Activated naive CD8-positive, alpha-beta T cell treated with anti-CD3 and anti-CD28 coated beads, Interleukin-2, amount 50 U/mL, for 16 hours (primary cell): ENCODE data around the gene PROZ.

ENCODE experiments used
- DNase-seq: peaks from one replicate; pipeline ENCODE4 v3.0.0-alpha.2; 2020; ENCODE audit warnings: low read depth, low spot score

The PROZ gene

GRCh38 chr13:113119822-113120189 is 38.6 kb upstream of the PROZ start:
- no peak for DNase-seq

GRCh38 chr13:113120300-113121182 is 37.9 kb upstream of the PROZ start:
- DNase-seq, result no peak

GRCh38 chr13:113121183-113121927 is 37.1 kb upstream of the PROZ start:
- DNase-seq, result no peak

GRCh38 chr13:113121928-113122471 is 36.4 kb upstream of the PROZ start:
- no peak for DNase-seq

GRCh38 chr13:113122550-113123225 is 35.8 kb upstream of the PROZ start, which contains the start of gene F10:
TSS of gene F10 (plus strand) at chr13:113122799. CDS start at chr13:113122856, 57 bp downstream.
- no peak for DNase-seq

- DNase-seq, result no peak
Observed at GRCh38 chr13:113123226-113124201, 34.9 kb upstream of the PROZ start.

GRCh38 chr13:113124211-113124970 is 34.1 kb upstream of the PROZ start:
- DNase-seq, result no peak

- no peak for DNase-seq
Observed at GRCh38 chr13:113125506-113126264, 32.8 kb upstream of the PROZ start.

- DNase-seq, result no peak
Observed at GRCh38 chr13:113126265-113127150, 31.9 kb upstream of the PROZ start.

GRCh38 chr13:113129480-113129879 is 29.0 kb upstream of the PROZ start:
- DNase-seq, result no peak

- DNase-seq, result no peak
Observed at GRCh38 chr13:113129921-113130750, 28.3 kb upstream of the PROZ start.

GRCh38 chr13:113135281-113135760 is 23.1 kb upstream of the PROZ start:
- DNase-seq, result no peak

GRCh38 chr13:113137691-113138298 is 20.7 kb upstream of the PROZ start:
- DNase-seq, result no peak

- DNase-seq, result no peak
Observed at GRCh38 chr13:113138792-113139551, 19.5 kb upstream of the PROZ start.

- DNase-seq, result no peak
Observed at GRCh38 chr13:113139577-113139976, 18.9 kb upstream of the PROZ start.
